Vagina (tissue), 2 donors: ENCODE results near the gene CMSS1. TPM values are rescaled to one million over a fixed set of nuclear protein-coding genes. Genes with fewer than 3 reads are reported as not detected.

Source experiments
- DNase-seq, 2 donors: peaks; one replicate each; pipeline ENCODE4 v3.0.0-alpha.2; 2017; ENCODE audit errors: extremely low spot score in 2 of 2
- H3K27ac ChIP-seq: fragments of 200-600 bp; sonication (generic); one replicate; pipeline ENCODE4 v1.5.1; 2019
- H3K27me3 ChIP-seq: fragments of 200-600 bp; sonication (generic); one replicate; pipeline ENCODE4 v1.5.1; 2019
- H3K36me3 ChIP-seq, 2 donors: fragments of 200-600 bp; sonication (generic); one replicate each; pipeline ENCODE4 v1.5.1; 2017 to 2019
- H3K4me1 ChIP-seq: fragments of 200-600 bp; sonication (generic); one replicate; pipeline ENCODE4 v1.5.1; 2019
- H3K4me3 ChIP-seq, 2 donors: fragments of 200-600 bp; sonication (generic); 1 replicate in 1 of 2; 2 replicates in 1 of 2; pipeline ENCODE4 v1.5.1; 2016 to 2019
- H3K9me3 ChIP-seq: fragments of 200-600 bp; sonication (generic); one replicate; pipeline ENCODE4 v1.5.1; 2019
- POLR2A ChIP-seq, 2 donors: fragments of 450-650 bp; IDR thresholded peaks; one replicate each; pipeline ENCODE4 v1.6.1; 2017; ENCODE audit warnings: antibody characterized with exemption in 2 of 2, mild to moderate bottlenecking in 2 of 2, moderate library complexity in 2 of 2
- POLR2AphosphoS5 ChIP-seq, 2 donors: sonication (generic); formaldehyde crosslinking; IDR thresholded peaks; one replicate each; pipeline ENCODE4 v1.9.0; 2017; ENCODE audit warnings: antibody characterized with exemption in 2 of 2, mild to moderate bottlenecking in 2 of 2, low read depth in 1 of 2; ENCODE audit not compliant: insufficient read depth in 1 of 2
- intact Hi-C: fragments of 100-400 bp; cut with DNase I; formaldehyde crosslinking; loops from one replicate; pipeline ENCODE4 v1.15.1; 2023
- total RNA-seq: library from RNA; depleted of rRNA; stranded (reverse); fragments of >200 nt; gene quantifications from one replicate; pipeline ENCODE4 v1.2.3, GENCODE V29; 2016
- TF ChIP-seq, protein P1 (sequence below), 3 experiments: fragments of 450-650 bp in 2 of 3; fragments of 200-600 bp in 1 of 3; sonication (generic) in 1 of 3; IDR thresholded peaks; one replicate each; pipeline ENCODE4 v1.5.1; 2017 to 2019; ENCODE audit warnings: antibody characterized with exemption in 3 of 3, mild to moderate bottlenecking in 2 of 3, moderate library complexity in 2 of 3

CMSS1 gene
- total RNA-seq, 1 donor from 2014 or later, result 21.4 TPM

DNA sequence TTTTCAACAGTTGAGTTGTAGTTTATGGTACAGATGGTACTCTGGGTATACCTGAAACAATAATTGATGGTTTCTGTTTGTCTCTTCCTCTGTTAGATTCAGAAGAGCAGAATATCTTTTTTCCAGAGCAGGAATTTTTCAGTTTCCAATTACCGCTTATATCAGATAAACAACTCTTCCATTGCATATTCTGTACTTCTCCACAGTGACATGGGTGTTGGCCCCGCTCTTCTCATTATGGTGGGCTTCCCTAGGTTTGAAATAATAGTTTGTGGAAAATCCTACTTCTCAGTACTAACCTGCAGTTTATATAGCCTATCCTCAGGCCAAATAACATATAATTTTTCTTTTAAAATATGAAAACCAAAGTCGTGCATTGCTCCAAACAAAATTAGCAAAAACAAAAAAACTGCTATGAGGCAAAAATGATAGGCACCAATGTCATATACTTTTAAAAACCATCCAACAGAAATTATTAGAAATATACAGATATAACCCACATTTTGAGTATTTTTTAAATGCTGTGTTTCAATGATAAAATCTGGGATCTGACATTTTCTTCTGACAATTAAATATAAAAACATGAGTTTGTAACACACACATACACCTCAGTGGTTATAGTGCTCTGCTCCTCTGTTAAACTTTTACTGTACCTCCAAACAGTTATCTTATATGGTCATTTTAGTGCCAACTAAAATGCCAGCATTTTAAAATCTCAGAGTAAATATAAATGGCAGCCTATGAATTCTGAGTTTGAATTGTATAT is 56.8 kb downstream of the CMSS1 start:
- no peaks in the 10 kb centered on the region for H3K36me3 ChIP-seq
- peak overlapping the region; percentile 71 to 83 for H3K4me3 ChIP-seq
- no peak for TF ChIP-seq POLR2AphosphoS5 (IDR thresholded peaks at IDR 0.05; ENCODE audit: insufficient read depth in 1 of 2, low read depth in 1 of 2)
- no peak for TF ChIP-seq POLR2A (IDR thresholded peaks at IDR 0.05)
- TF ChIP-seq, protein P1, sequence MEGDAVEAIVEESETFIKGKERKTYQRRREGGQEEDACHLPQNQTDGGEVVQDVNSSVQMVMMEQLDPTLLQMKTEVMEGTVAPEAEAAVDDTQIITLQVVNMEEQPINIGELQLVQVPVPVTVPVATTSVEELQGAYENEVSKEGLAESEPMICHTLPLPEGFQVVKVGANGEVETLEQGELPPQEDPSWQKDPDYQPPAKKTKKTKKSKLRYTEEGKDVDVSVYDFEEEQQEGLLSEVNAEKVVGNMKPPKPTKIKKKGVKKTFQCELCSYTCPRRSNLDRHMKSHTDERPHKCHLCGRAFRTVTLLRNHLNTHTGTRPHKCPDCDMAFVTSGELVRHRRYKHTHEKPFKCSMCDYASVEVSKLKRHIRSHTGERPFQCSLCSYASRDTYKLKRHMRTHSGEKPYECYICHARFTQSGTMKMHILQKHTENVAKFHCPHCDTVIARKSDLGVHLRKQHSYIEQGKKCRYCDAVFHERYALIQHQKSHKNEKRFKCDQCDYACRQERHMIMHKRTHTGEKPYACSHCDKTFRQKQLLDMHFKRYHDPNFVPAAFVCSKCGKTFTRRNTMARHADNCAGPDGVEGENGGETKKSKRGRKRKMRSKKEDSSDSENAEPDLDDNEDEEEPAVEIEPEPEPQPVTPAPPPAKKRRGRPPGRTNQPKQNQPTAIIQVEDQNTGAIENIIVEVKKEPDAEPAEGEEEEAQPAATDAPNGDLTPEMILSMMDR (IDR thresholded peaks at IDR 0.05), result no peak
- no peaks in the 10 kb centered on the region for H3K9me3 ChIP-seq
- DNase-seq, result no peak
- H3K27ac ChIP-seq, result peak overlapping the region; percentile 94
- H3K27me3 ChIP-seq, result no peaks in the 10 kb centered on the region
- intact Hi-C loops, result loop anchor here (10.0 kb wide), 1 partner anchor 70 kb away; no protein-coding TSS in a partner anchor
- peaks cover 36% of the 10 kb centered on the region for H3K4me1 ChIP-seq

DNA sequence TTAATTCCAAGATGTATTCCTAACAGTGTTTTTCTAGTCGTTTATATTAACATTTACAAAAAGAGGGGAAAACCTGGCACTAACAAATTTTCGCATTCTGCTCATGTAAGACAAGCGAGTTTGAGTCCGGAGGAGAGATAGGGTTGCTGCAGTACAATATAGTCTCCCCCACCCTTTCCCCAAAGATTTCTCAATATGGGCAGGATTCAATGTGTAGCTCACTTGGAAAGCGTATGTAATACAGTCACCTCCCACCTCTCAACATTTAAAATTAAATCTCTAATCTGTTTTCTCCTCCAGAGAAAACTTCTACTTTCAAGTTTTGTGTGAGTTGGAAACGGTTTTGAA is 57.9 kb downstream of the CMSS1 start:
- peak overlapping the region; percentile 94 for H3K27ac ChIP-seq
- no peaks in the 10 kb centered on the region for H3K27me3 ChIP-seq
- peaks cover 31% of the 10 kb centered on the region for H3K4me1 ChIP-seq
- H3K9me3 ChIP-seq, result no peaks in the 10 kb centered on the region
- no peak for DNase-seq
- intact Hi-C loops, result loop anchor here (10.0 kb wide), 1 partner anchor 69 kb away; no protein-coding TSS in a partner anchor
- TF ChIP-seq POLR2AphosphoS5 (IDR thresholded peaks at IDR 0.05; ENCODE audit: insufficient read depth in 1 of 2, low read depth in 1 of 2) (no peak), POLR2A (IDR thresholded peaks at IDR 0.05) (no peak)
- TF ChIP-seq, protein P1 (IDR thresholded peaks at IDR 0.05), result no peak
- H3K4me3 ChIP-seq, result peak overlapping the region; percentile 71 to 83
- no peaks in the 10 kb centered on the region for H3K36me3 ChIP-seq

DNA sequence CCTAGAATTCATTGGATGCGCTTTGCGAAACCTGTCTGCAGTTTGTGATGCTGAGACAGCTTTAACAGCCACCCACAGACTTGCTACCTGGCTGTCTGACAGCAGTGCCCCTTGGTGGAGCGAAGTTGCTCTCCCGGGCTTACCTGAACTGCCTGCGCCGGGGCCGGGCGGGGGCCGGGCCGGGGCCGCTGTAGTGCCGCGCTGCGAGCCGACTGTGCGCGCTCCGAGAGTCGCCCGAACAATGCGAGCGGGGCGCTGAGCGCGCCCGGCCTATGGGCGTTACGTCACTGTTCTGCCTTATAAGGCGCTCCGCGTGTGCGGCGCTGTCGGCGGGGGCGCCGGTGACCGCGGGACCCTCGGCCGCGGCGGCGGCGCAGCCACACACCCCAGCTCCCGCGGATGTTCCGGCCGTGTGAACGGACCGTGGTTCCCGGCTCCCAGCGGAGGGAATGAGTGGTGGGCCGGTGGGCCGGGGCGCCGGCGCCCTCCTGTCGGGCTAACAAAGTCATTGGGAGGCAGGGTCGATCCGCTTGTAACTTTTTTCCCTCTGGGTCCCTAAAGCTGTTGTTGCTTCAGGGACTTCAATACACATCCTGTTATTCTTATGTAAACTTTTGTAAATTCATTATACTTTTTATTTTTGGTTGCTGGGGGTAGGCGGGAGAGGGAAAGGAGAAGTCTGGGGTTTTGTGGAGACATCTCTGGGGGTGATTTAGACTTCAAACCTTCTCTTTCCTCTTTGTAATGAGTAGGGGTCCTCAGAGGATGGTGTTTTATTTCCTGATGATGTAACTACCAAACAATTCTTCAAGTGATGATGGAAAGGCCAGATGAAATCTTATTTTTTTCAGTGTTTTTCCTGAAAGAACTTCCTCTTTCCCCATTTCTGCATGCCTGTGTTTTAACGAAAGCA is 58.5 kb downstream of the CMSS1 start:
- peaks cover 26% of the 10 kb centered on the region for H3K4me1 ChIP-seq
- no peaks in the 10 kb centered on the region for H3K36me3 ChIP-seq
- intact Hi-C loops, result loop anchor here (10.0 kb wide), 1 partner anchor 69 kb away; no protein-coding TSS in a partner anchor
- H3K27me3 ChIP-seq, result no peaks in the 10 kb centered on the region
- H3K27ac ChIP-seq, result peak overlapping the region; percentile 94
- H3K4me3 ChIP-seq, result peak overlapping the region; percentile 71 to 83
- TF ChIP-seq POLR2AphosphoS5 (IDR thresholded peaks at IDR 0.05; ENCODE audit: insufficient read depth in 1 of 2, low read depth in 1 of 2), result peak in 1 of 2 donors; percentile 82
- peak in 1 of 2 donors; percentile 84 for TF ChIP-seq POLR2A (IDR thresholded peaks at IDR 0.05)
- TF ChIP-seq, protein P1 (IDR thresholded peaks at IDR 0.05), result no peak
- no peaks in the 10 kb centered on the region for H3K9me3 ChIP-seq
- DNase-seq, result no peak

DNA sequence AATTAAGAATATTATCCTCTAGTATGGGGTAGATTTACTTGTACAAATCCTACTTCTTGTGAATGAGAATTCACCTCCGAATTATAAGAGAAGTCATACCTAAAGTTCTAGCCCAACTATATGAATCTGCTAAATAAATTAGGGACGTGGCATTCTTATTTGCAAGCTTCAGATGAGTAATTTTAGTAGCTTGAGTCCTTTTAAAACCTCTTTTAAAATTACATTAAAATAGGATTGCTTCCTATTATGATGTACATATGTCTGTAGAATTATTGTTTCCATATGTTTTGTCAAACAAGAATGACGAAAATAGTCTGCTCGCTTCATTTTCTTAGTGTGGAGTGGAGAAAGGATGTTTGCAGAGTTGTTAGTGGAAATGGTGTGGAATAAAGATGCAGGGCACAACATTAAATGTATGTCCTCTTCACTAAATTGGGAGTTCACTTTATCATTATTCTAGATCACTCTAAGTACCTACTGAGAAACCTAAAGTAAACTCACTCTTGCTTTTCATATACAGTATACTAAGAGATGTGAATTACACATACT is 59.4 kb downstream of the CMSS1 start:
- Histone ChIP-seq H3K27ac (peak overlapping the region; percentile 94), H3K9me3 (no peaks in the 10 kb centered on the region), H3K36me3 (no peaks in the 10 kb centered on the region), H3K27me3 (no peaks in the 10 kb centered on the region), H3K4me1 (peaks cover 21% of the 10 kb centered on the region), H3K4me3 (peak overlapping the region in 1 of 2 donors; percentile 71)
- TF ChIP-seq, protein P1 (IDR thresholded peaks at IDR 0.05), result no peak
- TF ChIP-seq POLR2A (IDR thresholded peaks at IDR 0.05) (no peak), POLR2AphosphoS5 (IDR thresholded peaks at IDR 0.05; ENCODE audit: insufficient read depth in 1 of 2, low read depth in 1 of 2) (no peak)
- intact Hi-C loops, result loop anchor here (1.0 to 10.0 kb wide), 2 partner anchors 68 to 163 kb away; no protein-coding TSS in a partner anchor
- DNase-seq, result no peak
